ENCODE results near the gene SOWAHA.

SOWAHA gene

DNA sequence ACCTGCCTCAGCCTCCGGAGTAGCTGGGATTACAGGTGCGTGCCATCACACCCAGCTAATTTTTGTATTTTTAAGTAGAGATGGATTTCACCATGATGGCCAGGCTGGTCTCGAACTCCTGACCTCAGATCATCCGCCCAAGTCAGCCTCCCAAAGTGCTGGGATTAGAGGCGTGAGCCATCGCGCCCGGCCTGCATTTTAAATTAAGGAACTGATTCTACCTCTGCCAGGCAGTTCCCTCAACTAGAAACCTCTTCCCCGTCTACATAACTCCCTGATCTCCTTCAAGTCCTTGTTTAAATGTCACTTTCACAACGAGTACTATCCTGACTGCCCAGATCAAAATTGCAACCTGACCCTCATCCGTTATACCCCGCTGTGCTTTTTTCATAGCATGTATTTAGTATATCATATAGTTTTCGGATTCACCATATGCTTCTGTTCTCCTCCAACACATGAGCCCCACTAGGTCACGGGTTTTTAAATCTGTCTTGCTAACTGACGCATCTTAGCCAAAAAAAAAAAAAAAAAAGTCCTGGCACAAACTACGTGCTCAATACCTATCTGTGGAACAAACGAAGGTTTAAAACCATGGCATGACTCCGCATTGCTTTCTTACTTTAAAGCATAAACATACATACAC is 858 bp upstream of the SOWAHA start:
- Histone ChIP-seq H3K79me2 (ENCODE audit: insufficient read depth, low read depth) (no peaks in the 10 kb centered on the region), H2AFZ (ENCODE audit: low read depth) (no peak overlapping the region), H3K27me3 (ENCODE audit: insufficient read depth, low read depth) (peaks cover 3% of the 10 kb centered on the region; the same call in 1 of the 2 replicates), H3K27ac (no peak overlapping the region), H4K20me1 (ENCODE audit: insufficient read depth) (no peaks in the 10 kb centered on the region), H3K36me3 (ENCODE audit: insufficient read depth) (no peaks in the 10 kb centered on the region), H3K4me1 (ENCODE audit: low read depth, poor library complexity, severe bottlenecking) (peaks cover 10% of the 10 kb centered on the region), H3K9ac (no peak overlapping the region), H3K4me3 (IDR thresholded peaks at IDR 0.05; ENCODE audit: insufficient read depth, low read depth, low read length) (no peak overlapping the region), H3K4me2 (no peak overlapping the region)
- TF ChIP-seq, protein P1, sequence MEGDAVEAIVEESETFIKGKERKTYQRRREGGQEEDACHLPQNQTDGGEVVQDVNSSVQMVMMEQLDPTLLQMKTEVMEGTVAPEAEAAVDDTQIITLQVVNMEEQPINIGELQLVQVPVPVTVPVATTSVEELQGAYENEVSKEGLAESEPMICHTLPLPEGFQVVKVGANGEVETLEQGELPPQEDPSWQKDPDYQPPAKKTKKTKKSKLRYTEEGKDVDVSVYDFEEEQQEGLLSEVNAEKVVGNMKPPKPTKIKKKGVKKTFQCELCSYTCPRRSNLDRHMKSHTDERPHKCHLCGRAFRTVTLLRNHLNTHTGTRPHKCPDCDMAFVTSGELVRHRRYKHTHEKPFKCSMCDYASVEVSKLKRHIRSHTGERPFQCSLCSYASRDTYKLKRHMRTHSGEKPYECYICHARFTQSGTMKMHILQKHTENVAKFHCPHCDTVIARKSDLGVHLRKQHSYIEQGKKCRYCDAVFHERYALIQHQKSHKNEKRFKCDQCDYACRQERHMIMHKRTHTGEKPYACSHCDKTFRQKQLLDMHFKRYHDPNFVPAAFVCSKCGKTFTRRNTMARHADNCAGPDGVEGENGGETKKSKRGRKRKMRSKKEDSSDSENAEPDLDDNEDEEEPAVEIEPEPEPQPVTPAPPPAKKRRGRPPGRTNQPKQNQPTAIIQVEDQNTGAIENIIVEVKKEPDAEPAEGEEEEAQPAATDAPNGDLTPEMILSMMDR (conservative IDR thresholded peaks at IDR 0.05; ENCODE audit: low read depth, low read length), result no peak

DNA sequence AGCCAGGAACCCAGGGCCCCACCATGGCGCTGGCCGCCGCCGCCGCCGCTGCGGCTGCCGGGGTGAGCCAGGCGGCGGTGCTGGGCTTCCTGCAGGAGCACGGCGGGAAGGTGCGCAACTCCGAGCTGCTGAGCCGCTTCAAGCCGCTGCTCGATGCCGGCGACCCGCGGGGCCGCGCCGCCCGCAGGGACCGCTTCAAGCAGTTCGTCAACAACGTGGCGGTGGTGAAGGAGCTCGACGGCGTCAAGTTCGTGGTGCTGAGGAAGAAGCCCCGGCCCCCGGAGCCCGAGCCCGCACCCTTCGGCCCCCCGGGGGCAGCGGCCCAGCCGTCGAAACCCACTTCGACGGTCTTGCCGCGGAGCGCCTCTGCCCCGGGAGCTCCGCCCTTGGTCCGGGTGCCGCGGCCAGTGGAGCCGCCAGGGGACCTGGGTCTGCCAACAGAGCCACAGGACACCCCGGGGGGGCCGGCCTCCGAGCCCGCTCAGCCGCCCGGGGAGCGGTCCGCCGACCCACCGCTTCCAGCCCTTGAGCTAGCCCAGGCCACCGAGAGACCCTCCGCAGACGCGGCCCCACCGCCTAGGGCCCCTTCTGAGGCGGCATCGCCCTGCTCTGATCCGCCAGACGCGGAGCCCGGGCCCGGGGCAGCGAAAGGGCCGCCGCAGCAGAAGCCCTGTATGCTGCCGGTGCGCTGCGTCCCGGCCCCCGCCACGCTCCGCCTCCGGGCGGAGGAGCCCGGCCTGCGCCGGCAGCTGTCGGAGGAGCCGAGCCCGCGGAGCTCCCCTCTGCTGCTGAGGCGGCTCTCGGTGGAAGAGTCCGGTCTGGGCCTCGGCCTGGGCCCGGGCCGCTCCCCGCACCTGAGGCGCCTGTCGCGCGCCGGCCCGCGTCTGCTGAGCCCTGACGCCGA is 749 bp downstream of the SOWAHA start:
- Histone ChIP-seq H4K20me1 (ENCODE audit: insufficient read depth) (no peaks in the 10 kb centered on the region), H3K4me3 (IDR thresholded peaks at IDR 0.05; ENCODE audit: insufficient read depth, low read depth, low read length) (no peak overlapping the region), H3K79me2 (ENCODE audit: insufficient read depth, low read depth) (no peaks in the 10 kb centered on the region), H3K36me3 (ENCODE audit: insufficient read depth) (no peaks in the 10 kb centered on the region), H3K27me3 (ENCODE audit: insufficient read depth, low read depth) (peaks cover 3% of the 10 kb centered on the region; the same call in 1 of the 2 replicates), H3K27ac (no peak overlapping the region), H2AFZ (ENCODE audit: low read depth) (no peak overlapping the region), H3K4me1 (ENCODE audit: low read depth, poor library complexity, severe bottlenecking) (peaks cover 10% of the 10 kb centered on the region), H3K9ac (no peak overlapping the region), H3K4me2 (no peak overlapping the region)
- TF ChIP-seq, protein P1 (conservative IDR thresholded peaks at IDR 0.05; ENCODE audit: low read depth, low read length), result no peak

DNA sequence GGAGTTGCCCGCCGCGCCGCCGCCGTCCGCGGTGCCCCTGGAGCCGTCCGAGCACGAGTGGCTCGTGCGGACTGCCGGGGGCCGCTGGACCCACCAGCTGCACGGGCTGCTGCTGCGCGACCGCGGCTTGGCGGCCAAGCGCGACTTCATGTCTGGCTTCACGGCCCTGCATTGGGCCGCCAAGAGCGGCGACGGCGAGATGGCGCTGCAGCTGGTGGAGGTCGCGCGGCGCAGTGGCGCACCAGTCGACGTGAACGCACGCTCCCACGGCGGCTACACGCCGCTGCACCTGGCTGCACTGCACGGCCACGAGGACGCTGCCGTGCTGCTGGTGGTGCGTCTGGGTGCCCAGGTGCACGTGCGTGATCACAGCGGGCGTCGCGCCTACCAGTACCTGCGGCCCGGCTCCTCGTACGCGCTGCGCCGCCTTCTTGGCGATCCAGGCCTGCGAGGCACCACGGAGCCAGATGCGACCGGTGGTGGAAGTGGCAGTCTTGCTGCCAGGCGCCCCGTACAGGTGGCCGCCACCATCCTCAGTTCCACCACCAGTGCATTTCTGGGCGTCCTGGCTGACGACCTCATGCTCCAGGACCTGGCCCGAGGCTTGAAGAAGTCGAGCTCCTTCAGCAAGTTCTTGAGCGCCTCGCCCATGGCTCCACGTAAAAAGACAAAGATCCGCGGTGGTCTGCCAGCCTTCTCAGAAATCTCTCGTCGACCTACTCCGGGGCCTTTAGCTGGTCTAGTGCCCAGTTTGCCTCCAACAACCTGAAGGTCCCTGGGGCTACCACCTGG is 1.6 kb downstream of the SOWAHA start:
- peaks cover 10% of the 10 kb centered on the region for H3K4me1 ChIP-seq (ENCODE audit: low read depth, poor library complexity, severe bottlenecking)
- H3K27ac ChIP-seq, result no peak overlapping the region
- H3K4me3 ChIP-seq (IDR thresholded peaks at IDR 0.05; ENCODE audit: insufficient read depth, low read depth, low read length), result no peak overlapping the region
- TF ChIP-seq, protein P1 (conservative IDR thresholded peaks at IDR 0.05; ENCODE audit: low read depth, low read length), result no peak
- no peak overlapping the region for H3K9ac ChIP-seq
- no peak overlapping the region for H2AFZ ChIP-seq (ENCODE audit: low read depth)
- H4K20me1 ChIP-seq (ENCODE audit: insufficient read depth), result no peaks in the 10 kb centered on the region
- H3K36me3 ChIP-seq (ENCODE audit: insufficient read depth), result no peaks in the 10 kb centered on the region
- no peaks in the 10 kb centered on the region for H3K79me2 ChIP-seq (ENCODE audit: insufficient read depth, low read depth)
- no peak overlapping the region for H3K4me2 ChIP-seq
- H3K27me3 ChIP-seq (ENCODE audit: insufficient read depth, low read depth), result peaks cover 3% of the 10 kb centered on the region; the same call in 1 of the 2 replicates

DNA sequence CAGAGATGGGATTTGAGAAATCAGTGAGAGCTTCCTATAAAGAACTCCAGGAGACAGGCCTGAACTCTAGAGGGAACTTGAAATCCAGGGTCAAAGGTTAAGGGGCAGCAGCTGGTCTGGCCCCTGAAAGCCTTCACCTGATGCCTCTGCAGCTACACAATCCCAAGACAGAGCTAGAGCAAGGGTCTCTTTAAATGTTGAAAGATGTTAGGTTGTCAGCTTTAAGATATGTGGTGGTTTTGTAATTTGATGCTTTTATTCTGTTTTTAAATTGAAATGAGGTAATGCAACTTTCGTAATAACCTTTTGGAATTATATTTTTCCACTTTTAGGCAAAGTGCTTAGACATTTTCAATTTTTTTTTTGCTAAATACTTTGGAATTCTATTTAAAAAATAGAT is 2.4 kb downstream of the SOWAHA start:
- Histone ChIP-seq H3K4me1 (ENCODE audit: low read depth, poor library complexity, severe bottlenecking) (peaks cover 13% of the 10 kb centered on the region), H3K27ac (no peak overlapping the region), H3K79me2 (ENCODE audit: insufficient read depth, low read depth) (no peaks in the 10 kb centered on the region), H3K4me3 (IDR thresholded peaks at IDR 0.05; ENCODE audit: insufficient read depth, low read depth, low read length) (no peak overlapping the region), H3K27me3 (ENCODE audit: insufficient read depth, low read depth) (peaks cover 3% of the 10 kb centered on the region; the same call in 1 of the 2 replicates), H3K4me2 (no peak overlapping the region), H4K20me1 (ENCODE audit: insufficient read depth) (no peaks in the 10 kb centered on the region), H3K9ac (no peak overlapping the region), H2AFZ (ENCODE audit: low read depth) (no peak overlapping the region), H3K36me3 (ENCODE audit: insufficient read depth) (no peaks in the 10 kb centered on the region)
- TF ChIP-seq, protein P1 (conservative IDR thresholded peaks at IDR 0.05; ENCODE audit: low read depth, low read length), result no peak

Measured in KMS-11 (cell line).